Activated T-helper 17 cell treated with anti-CD3 and anti-CD28 coated beads, Interleukin-2, amount 50 U/mL, for 72 hours (primary cell): ENCODE data around the gene TJP1. TPM values are rescaled to one million over a fixed set of nuclear protein-coding genes. Genes with fewer than 3 reads are reported as not detected.
"Not testable (repeated sequence)": the region's sequence is repeated elsewhere in the genome, so short reads cannot be mapped to it uniquely, and the experiment has no call there.

Experiments used
- ATAC-seq: fragments of 150-1000 bp; cut with Tn5 transposase; replicated peaks from 2 replicates; pipeline ENCODE4 v1.10.0; 2021; ENCODE audit warnings: mild to moderate bottlenecking, moderate library complexity
- H3K27ac Mint-ChIP-seq: one replicate; pipeline ENCODE4 v1.8.0; 2022; ENCODE audit warnings: mixed read lengths
- H3K27me3 Mint-ChIP-seq: one replicate; pipeline ENCODE4 v1.8.0; 2022; ENCODE audit warnings: mixed read lengths
- H3K36me3 Mint-ChIP-seq: one replicate; pipeline ENCODE4 v1.8.0; 2022; ENCODE audit warnings: low read depth, mild to moderate bottlenecking, mixed read lengths
- H3K4me1 Mint-ChIP-seq: one replicate; pipeline ENCODE4 v1.8.0; 2022; ENCODE audit warnings: mixed read lengths
- H3K4me3 Mint-ChIP-seq: one replicate; pipeline ENCODE4 v1.8.0; 2022; ENCODE audit warnings: mild to moderate bottlenecking, mixed read lengths
- H3K9me3 Mint-ChIP-seq: one replicate; pipeline ENCODE4 v1.8.0; 2022; ENCODE audit warnings: mixed read lengths
- total RNA-seq, 2 donors: library from RNA; stranded (reverse); gene quantifications; one replicate each; pipeline ENCODE4 v1.2.3, GENCODE V29; 2022

Gene TJP1
- total RNA-seq, 2 donors from 2014 or later: not detected

DNA sequence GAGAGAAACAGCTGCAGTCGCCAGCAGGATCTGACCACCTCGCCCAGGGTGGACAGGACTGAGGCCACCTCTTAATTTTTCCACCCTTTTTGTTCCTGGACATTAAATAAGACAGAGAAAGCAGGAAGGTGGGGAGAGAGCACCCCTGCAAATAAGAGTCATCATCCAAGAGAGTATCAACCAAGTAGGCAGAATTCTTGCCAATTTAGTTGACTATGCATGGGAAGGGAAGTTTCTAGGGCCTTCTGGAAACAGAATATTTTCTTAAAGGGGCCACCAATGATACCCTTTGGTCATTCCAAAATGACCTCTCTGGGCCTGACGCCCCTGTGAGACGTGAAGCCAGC is 136.2 kb downstream of the TJP1 start:
- Mint-ChIP-seq H3K9me3 (peaks cover 3% of the 10 kb centered on the region), H3K4me3 (no peak overlapping the region), H3K4me1 (no peaks in the 10 kb centered on the region), H3K36me3 (no peaks in the 10 kb centered on the region), H3K27ac (no peak overlapping the region), H3K27me3 (peaks cover 7% of the 10 kb centered on the region)
- ATAC-seq: no peak

- H3K27ac Mint-ChIP-seq: no peak overlapping the region
- no peak overlapping the region for H3K4me3 Mint-ChIP-seq
- no peaks in the 10 kb centered on the region for H3K36me3 Mint-ChIP-seq
- H3K27me3 Mint-ChIP-seq: peaks cover 3% of the 10 kb centered on the region
- H3K9me3 Mint-ChIP-seq: peaks cover 3% of the 10 kb centered on the region
- ATAC-seq: no peak
- no peaks in the 10 kb centered on the region for H3K4me1 Mint-ChIP-seq
These were observed 136.9 kb downstream of the TJP1 start for GRCh38 chr15:29685156-29686078.

- ATAC-seq: no peak
- Mint-ChIP-seq H3K27ac (no peak overlapping the region), H3K9me3 (peaks cover 3% of the 10 kb centered on the region), H3K36me3 (no peaks in the 10 kb centered on the region), H3K4me1 (no peaks in the 10 kb centered on the region), H3K27me3 (peaks cover 9% of the 10 kb centered on the region), H3K4me3 (no peak overlapping the region)
These were observed 139.5 kb downstream of the TJP1 start for GRCh38 chr15:29682781-29683180.

- Mint-ChIP-seq H3K4me1 (no peaks in the 10 kb centered on the region), H3K4me3 (no peak overlapping the region), H3K27me3 (peaks cover 13% of the 10 kb centered on the region), H3K36me3 (no peaks in the 10 kb centered on the region), H3K27ac (no peak overlapping the region), H3K9me3 (peaks cover 3% of the 10 kb centered on the region)
- ATAC-seq: no peak
These were observed 139.9 kb downstream of the TJP1 start for GRCh38 chr15:29682361-29682760.

GRCh38 chr15:29681946-29682345 is 140.3 kb downstream of the TJP1 start:
- no peaks in the 10 kb centered on the region for H3K4me1 Mint-ChIP-seq

GRCh38 chr15:29681166-29681845 is 141.0 kb downstream of the TJP1 start:
- no peaks in the 10 kb centered on the region for H3K36me3 Mint-ChIP-seq
- H3K27ac Mint-ChIP-seq: no peak overlapping the region
- ATAC-seq: no peak
- no peak overlapping the region for H3K4me3 Mint-ChIP-seq
- H3K9me3 Mint-ChIP-seq: peaks cover under 1% of the 10 kb centered on the region
- H3K27me3 Mint-ChIP-seq: peaks cover 19% of the 10 kb centered on the region
- H3K4me1 Mint-ChIP-seq: no peaks in the 10 kb centered on the region

More at GRCh38 chr15:29681946-29682345, 140.3 kb downstream of the TJP1 start:
- ATAC-seq: no peak
- Mint-ChIP-seq H3K27ac (no peak overlapping the region), H3K27me3 (peaks cover 17% of the 10 kb centered on the region), H3K36me3 (no peaks in the 10 kb centered on the region), H3K9me3 (peaks cover 3% of the 10 kb centered on the region), H3K4me3 (no peak overlapping the region)

DNA sequence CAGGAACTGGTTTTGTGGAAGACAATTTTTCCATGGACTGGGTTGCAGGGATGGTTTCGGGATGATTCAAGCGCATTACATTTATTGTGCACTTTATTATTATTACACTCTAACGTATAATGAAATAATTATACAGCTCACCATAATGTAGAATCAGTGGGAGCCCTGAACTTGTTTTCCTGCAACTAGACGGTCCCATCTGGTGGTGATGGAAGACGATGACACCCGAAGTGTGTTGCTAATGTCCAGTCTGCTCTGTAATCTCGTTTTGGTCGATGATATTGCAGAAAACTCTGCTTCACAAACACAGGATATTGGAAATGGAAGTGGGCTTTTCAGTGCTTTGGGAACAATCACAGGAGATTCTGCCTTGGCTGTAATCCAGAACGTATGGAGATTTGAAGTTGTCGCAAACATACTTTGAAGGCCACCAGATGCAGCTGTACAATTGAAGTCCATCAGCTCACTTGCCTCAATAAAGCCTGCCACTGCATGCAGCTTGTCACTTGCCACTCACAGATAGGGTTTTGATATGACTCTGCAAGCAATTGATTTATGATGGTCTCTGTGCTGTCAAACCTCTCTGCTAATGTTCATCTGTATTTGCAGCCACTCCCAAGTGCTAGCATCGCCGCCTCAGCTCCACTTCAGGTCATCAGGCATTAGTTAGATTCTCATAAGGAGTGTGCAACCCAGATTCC is 141.7 kb downstream of the TJP1 start:
- ATAC-seq: no peak
- no peaks in the 10 kb centered on the region for H3K9me3 Mint-ChIP-seq
- H3K4me1 Mint-ChIP-seq: no peaks in the 10 kb centered on the region
- H3K4me3 Mint-ChIP-seq: no peak overlapping the region
- no peak overlapping the region for H3K27ac Mint-ChIP-seq
- H3K36me3 Mint-ChIP-seq: no peaks in the 10 kb centered on the region
- H3K27me3 Mint-ChIP-seq: peaks cover 20% of the 10 kb centered on the region

GRCh38 chr15:29678504-29679034 is 143.7 kb downstream of the TJP1 start:
- Mint-ChIP-seq H3K9me3 (no peaks in the 10 kb centered on the region), H3K27me3 (peaks cover 26% of the 10 kb centered on the region)

DNA sequence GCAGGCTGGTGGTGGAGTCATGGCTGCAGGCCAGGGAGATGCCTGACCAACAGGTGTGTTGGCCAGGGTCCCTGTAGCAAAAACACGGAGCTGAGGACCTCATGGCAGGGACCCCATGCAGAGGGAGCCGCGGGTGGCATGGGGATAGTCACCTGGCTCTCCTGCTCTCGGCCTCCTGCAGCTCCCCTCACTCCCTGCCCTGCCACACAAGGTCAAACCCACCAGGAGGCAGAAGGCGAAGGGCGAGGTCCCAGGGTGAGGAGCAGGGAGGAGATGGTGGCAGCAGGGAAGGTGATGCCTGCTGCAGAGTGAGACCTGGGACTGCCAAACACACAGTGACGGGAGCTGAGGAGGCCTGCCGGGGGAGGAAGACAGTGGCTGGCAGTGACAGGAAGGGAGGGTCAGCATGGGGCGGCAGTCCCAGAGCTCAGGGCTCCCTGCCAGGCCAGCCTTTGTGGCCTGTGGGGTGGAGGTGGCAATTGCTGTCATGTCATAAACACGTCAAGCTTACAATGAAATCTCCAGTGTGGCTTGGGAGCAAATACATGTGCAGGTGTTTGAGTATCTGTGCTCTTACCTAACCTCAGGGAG is 144.3 kb downstream of the TJP1 start:
- Mint-ChIP-seq H3K9me3 (no peaks in the 10 kb centered on the region), H3K27me3 (peaks cover 31% of the 10 kb centered on the region), H3K27ac (no peak overlapping the region), H3K4me1 (no peaks in the 10 kb centered on the region), H3K36me3 (no peaks in the 10 kb centered on the region), H3K4me3 (no peak overlapping the region)
- no peak for ATAC-seq

More at GRCh38 chr15:29678504-29679034, 143.7 kb downstream of the TJP1 start:
- no peak for ATAC-seq
- no peaks in the 10 kb centered on the region for H3K4me1 Mint-ChIP-seq
- no peak overlapping the region for H3K4me3 Mint-ChIP-seq
- H3K27ac Mint-ChIP-seq: no peak overlapping the region
- no peaks in the 10 kb centered on the region for H3K36me3 Mint-ChIP-seq

DNA sequence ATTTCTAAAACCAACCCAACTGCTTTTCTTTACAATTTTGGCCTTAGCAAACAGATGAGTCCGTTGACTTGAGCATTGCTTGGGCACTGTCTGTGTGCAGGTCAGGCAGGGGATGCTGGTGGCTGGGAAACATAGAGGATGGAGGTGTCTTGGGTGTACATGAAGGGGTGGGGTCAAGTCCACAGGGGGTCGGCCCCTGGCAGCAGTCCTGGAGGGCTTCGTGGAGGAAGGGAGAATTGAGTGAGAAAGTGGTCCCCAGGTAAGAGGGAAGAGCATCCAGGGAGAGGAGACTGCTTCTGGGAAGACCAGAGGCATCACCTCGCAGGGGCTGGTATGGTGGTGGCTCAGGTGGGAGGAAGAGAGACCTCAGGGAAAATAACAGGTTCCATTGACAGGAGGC is 144.8 kb downstream of the TJP1 start:
- no peak for ATAC-seq
- Mint-ChIP-seq H3K27ac (no peak overlapping the region), H3K36me3 (no peaks in the 10 kb centered on the region), H3K9me3 (no peaks in the 10 kb centered on the region), H3K4me1 (no peaks in the 10 kb centered on the region), H3K4me3 (no peak overlapping the region), H3K27me3 (peaks cover 35% of the 10 kb centered on the region)

DNA sequence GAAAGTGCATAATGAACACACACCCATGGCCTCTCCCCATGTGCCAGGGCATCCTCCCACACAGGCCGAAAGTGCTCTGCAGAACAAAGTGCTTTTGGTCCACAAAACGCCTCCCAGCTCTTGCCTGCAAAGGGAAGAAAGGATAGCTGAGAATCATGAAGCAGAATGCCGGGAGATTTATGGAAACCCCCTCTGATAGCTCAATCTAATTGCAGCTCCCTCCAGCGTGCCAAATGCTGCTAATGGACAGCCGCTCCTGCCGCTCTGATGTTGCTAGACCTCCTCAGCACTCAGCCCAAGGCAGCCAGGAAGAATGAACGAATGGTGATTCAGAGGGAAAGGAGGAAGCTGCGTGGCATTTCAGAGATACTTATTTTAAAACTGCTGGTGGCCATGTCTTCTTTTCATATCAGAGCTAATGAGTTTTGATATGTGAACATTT is 145.3 kb downstream of the TJP1 start:
- H3K27me3 Mint-ChIP-seq: peaks cover 35% of the 10 kb centered on the region
- H3K36me3 Mint-ChIP-seq: no peaks in the 10 kb centered on the region
- H3K27ac Mint-ChIP-seq: no peak overlapping the region
- ATAC-seq: no peak
- no peaks in the 10 kb centered on the region for H3K4me1 Mint-ChIP-seq
- H3K9me3 Mint-ChIP-seq: no peaks in the 10 kb centered on the region
- no peak overlapping the region for H3K4me3 Mint-ChIP-seq

GRCh38 chr15:29676374-29676960 is 145.8 kb downstream of the TJP1 start:
- not testable (repeated sequence) for H3K4me1 Mint-ChIP-seq, H3K27ac Mint-ChIP-seq, ATAC-seq, H3K4me3 Mint-ChIP-seq, H3K36me3 Mint-ChIP-seq, H3K9me3 Mint-ChIP-seq
- H3K27me3 Mint-ChIP-seq: peaks cover 35% of the 10 kb centered on the region

- no peaks in the 10 kb centered on the region for H3K4me1 Mint-ChIP-seq
- ATAC-seq: no peak
- peaks cover 35% of the 10 kb centered on the region for H3K27me3 Mint-ChIP-seq
- H3K27ac Mint-ChIP-seq: no peak overlapping the region
- H3K36me3 Mint-ChIP-seq: no peaks in the 10 kb centered on the region
- no peak overlapping the region for H3K4me3 Mint-ChIP-seq
- no peaks in the 10 kb centered on the region for H3K9me3 Mint-ChIP-seq
These were observed 146.4 kb downstream of the TJP1 start for GRCh38 chr15:29675791-29676301.
